ENCODE results near the gene ILDR2.

The ILDR2 gene

DNA sequence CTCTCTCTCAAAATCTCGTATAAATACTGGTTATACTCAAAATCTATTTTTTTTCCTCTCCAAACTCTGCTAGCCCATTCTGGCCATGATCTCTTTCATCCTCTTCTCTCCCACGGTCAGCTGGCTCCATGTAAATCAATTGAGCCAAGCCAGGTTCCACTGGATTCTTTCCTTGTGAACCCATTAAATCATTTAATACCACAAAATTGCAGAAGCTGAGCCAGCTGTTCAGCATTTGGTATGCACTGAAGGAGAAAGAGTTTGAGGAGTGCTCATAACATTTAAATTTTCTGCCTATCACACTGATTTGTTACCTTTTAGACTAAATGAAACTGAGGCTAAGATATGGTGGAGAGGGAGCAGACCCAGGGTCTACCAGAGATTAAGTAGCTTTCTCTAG lies 70.2 kb downstream of the ILDR2 start:
- no peak overlapping the region for H3K27ac ChIP-seq (replicated peaks; ENCODE audit: low read length)

GRCh38 chr1:166903232-166903631 lies 72.1 kb downstream of the ILDR2 start:
- Histone ChIP-seq H3K14ac (ENCODE audit: low read length) (no peak overlapping the region), H2BK15ac (ENCODE audit: low read length) (no peak overlapping the region), H2BK120ac (ENCODE audit: low read depth, low read length) (no peak overlapping the region), H3K4me2 (ENCODE audit: insufficient read depth, low read length, poor library complexity, severe bottlenecking) (no peak overlapping the region), H4K8ac (ENCODE audit: low read depth, low read length) (no peak overlapping the region), H3K23ac (ENCODE audit: low read depth, low read length, poor library complexity) (no peak overlapping the region), H3K27me3 (ENCODE audit: control insufficient read depth in 3 of 3, insufficient read depth in 3 of 3, low read depth in 1 of 3, low read length in 3 of 3) (no peaks in the 10 kb centered on the region), H3K4ac (ENCODE audit: low read length) (no peak overlapping the region), H2AK5ac (ENCODE audit: low read depth, low read length) (no peak overlapping the region), H3K27ac (replicated peaks; ENCODE audit: low read length) (no peak overlapping the region), H4K91ac (ENCODE audit: low read depth, low read length, poor library complexity) (no peak overlapping the region), H2BK5ac (ENCODE audit: low read length) (no peak overlapping the region), H3K4me1 (ENCODE audit: control insufficient read depth in 2 of 2, insufficient read depth in 1 of 2, low read depth in 1 of 2, low read length in 2 of 2) (peaks cover 0 to 3% of the 10 kb centered on the region in 2 donors), H2AFZ (ENCODE audit: low read length) (no peak overlapping the region), H3K9ac (ENCODE audit: low read depth, low read length, poor library complexity) (no peak overlapping the region), H2BK12ac (ENCODE audit: low read length) (no peak overlapping the region), H3K79me1 (ENCODE audit: low read depth, low read length) (no peaks in the 10 kb centered on the region), H3K4me3 (ENCODE audit: low read length in 2 of 2) (no peak overlapping the region), H3K36me3 (replicated peaks in 1 of 2; ENCODE audit: control insufficient read depth in 2 of 2, insufficient read depth in 2 of 2, low read length in 2 of 2) (peaks cover 0 to 3% of the 10 kb centered on the region in 2 donors), H3K18ac (ENCODE audit: low read length) (no peak overlapping the region), H3K9me3 (replicated peaks in 1 of 2; ENCODE audit: control insufficient read depth in 2 of 2, insufficient read depth in 1 of 2, low read depth in 1 of 2, low read length in 2 of 2) (peaks cover 1 to 6% of the 10 kb centered on the region in 2 donors)
- DNase-seq (ENCODE audit: low spot score): no peak
- WGBS, 2 donors (ENCODE audit: extremely low coverage in 2 of 2, insufficient read length in 2 of 2, insufficient replicate concordance in 1 of 2): no CpG with 5 or more reads among the region's 1 CpG

More for the DNA sequence above, 70.2 kb downstream of the ILDR2 start:
- Histone ChIP-seq H4K8ac (ENCODE audit: low read depth, low read length) (no peak overlapping the region), H3K9ac (ENCODE audit: low read depth, low read length, poor library complexity) (no peak overlapping the region), H2AK5ac (ENCODE audit: low read depth, low read length) (no peak overlapping the region), H2BK12ac (ENCODE audit: low read length) (no peak overlapping the region), H3K18ac (ENCODE audit: low read length) (no peak overlapping the region), H3K23ac (ENCODE audit: low read depth, low read length, poor library complexity) (no peak overlapping the region), H2BK15ac (ENCODE audit: low read length) (no peak overlapping the region), H2AFZ (ENCODE audit: low read length) (no peak overlapping the region), H3K4ac (ENCODE audit: low read length) (no peak overlapping the region), H3K4me3 (ENCODE audit: low read length in 2 of 2) (no peak overlapping the region), H4K91ac (ENCODE audit: low read depth, low read length, poor library complexity) (no peak overlapping the region), H3K27me3 (ENCODE audit: control insufficient read depth in 3 of 3, insufficient read depth in 3 of 3, low read depth in 1 of 3, low read length in 3 of 3) (no peaks in the 10 kb centered on the region), H3K14ac (ENCODE audit: low read length) (no peak overlapping the region), H3K4me1 (ENCODE audit: control insufficient read depth in 2 of 2, insufficient read depth in 1 of 2, low read depth in 1 of 2, low read length in 2 of 2) (peaks cover 0 to 3% of the 10 kb centered on the region in 2 donors), H3K79me1 (ENCODE audit: low read depth, low read length) (no peaks in the 10 kb centered on the region), H2BK5ac (ENCODE audit: low read length) (no peak overlapping the region), H3K36me3 (replicated peaks in 1 of 2; ENCODE audit: control insufficient read depth in 2 of 2, insufficient read depth in 2 of 2, low read length in 2 of 2) (peaks cover 0 to 3% of the 10 kb centered on the region in 2 donors), H3K9me3 (replicated peaks in 1 of 2; ENCODE audit: control insufficient read depth in 2 of 2, insufficient read depth in 1 of 2, low read depth in 1 of 2, low read length in 2 of 2) (peaks cover 0 to 2% of the 10 kb centered on the region in 2 donors), H2BK120ac (ENCODE audit: low read depth, low read length) (no peak overlapping the region), H3K4me2 (ENCODE audit: insufficient read depth, low read length, poor library complexity, severe bottlenecking) (no peak overlapping the region)
- DNase-seq (ENCODE audit: low spot score): no peak
- 100% methylated on average over 1 of the region's 2 CpGs; no CpG with 5 or more reads in 1 of the 2 donors for WGBS, 2 donors (ENCODE audit: extremely low coverage in 2 of 2, insufficient read length in 2 of 2, insufficient replicate concordance in 1 of 2)

DNA sequence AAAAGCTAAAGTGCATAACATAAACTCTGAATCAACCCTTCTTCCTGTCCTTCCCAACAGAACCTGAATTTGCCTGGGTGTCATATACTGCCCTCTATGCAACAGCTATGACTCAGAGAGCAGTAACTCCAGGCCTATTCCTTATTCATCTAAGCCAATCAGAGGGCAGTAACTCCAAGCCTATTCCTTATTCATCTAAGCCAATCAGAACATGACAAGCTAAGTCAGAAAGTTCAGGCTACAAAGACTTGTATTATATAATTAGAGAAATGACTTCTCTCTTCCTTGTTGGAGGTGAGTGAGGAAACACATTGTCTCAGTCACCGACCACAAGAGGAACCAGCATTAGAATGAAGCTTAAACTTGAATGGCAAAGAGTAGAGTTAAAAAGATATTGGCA lies 73.1 kb downstream of the ILDR2 start:
- no peak overlapping the region for H2BK12ac ChIP-seq (ENCODE audit: low read length)
- no peaks in the 10 kb centered on the region for H3K27me3 ChIP-seq (ENCODE audit: control insufficient read depth in 3 of 3, insufficient read depth in 3 of 3, low read depth in 1 of 3, low read length in 3 of 3)
- no peak overlapping the region for H3K27ac ChIP-seq (replicated peaks; ENCODE audit: low read length)
- H3K79me1 ChIP-seq (ENCODE audit: low read depth, low read length): no peaks in the 10 kb centered on the region
- no CpG with 5 or more reads among the region's 1 CpG for WGBS, 2 donors (ENCODE audit: extremely low coverage in 2 of 2, insufficient read length in 2 of 2, insufficient replicate concordance in 1 of 2)
- peaks cover 9 to 11% of the 10 kb centered on the region in 2 donors for H3K9me3 ChIP-seq (replicated peaks in 1 of 2; ENCODE audit: control insufficient read depth in 2 of 2, insufficient read depth in 1 of 2, low read depth in 1 of 2, low read length in 2 of 2)
- H3K4ac ChIP-seq (ENCODE audit: low read length): no peak overlapping the region
- H2AFZ ChIP-seq (ENCODE audit: low read length): no peak overlapping the region
- no peak overlapping the region for H2BK120ac ChIP-seq (ENCODE audit: low read depth, low read length)
- H3K36me3 ChIP-seq (replicated peaks in 1 of 2; ENCODE audit: control insufficient read depth in 2 of 2, insufficient read depth in 2 of 2, low read length in 2 of 2): peaks cover 0 to 2% of the 10 kb centered on the region in 2 donors
- no peak overlapping the region for H4K8ac ChIP-seq (ENCODE audit: low read depth, low read length)
- H3K23ac ChIP-seq (ENCODE audit: low read depth, low read length, poor library complexity): no peak overlapping the region
- no peak for DNase-seq (ENCODE audit: low spot score)
- H3K9ac ChIP-seq (ENCODE audit: low read depth, low read length, poor library complexity): no peak overlapping the region
- no peak overlapping the region for H2BK15ac ChIP-seq (ENCODE audit: low read length)
- no peak overlapping the region for H2BK5ac ChIP-seq (ENCODE audit: low read length)
- no peak overlapping the region for H3K4me3 ChIP-seq (ENCODE audit: low read length in 2 of 2)
- no peak overlapping the region for H3K14ac ChIP-seq (ENCODE audit: low read length)
- H3K4me1 ChIP-seq (ENCODE audit: control insufficient read depth in 2 of 2, insufficient read depth in 1 of 2, low read depth in 1 of 2, low read length in 2 of 2): peaks cover 0 to 3% of the 10 kb centered on the region in 2 donors
- no peak overlapping the region for H3K4me2 ChIP-seq (ENCODE audit: insufficient read depth, low read length, poor library complexity, severe bottlenecking)
- no peak overlapping the region for H4K91ac ChIP-seq (ENCODE audit: low read depth, low read length, poor library complexity)
- no peak overlapping the region for H3K18ac ChIP-seq (ENCODE audit: low read length)
- no peak overlapping the region for H2AK5ac ChIP-seq (ENCODE audit: low read depth, low read length)

- Histone ChIP-seq H3K27ac (replicated peaks; ENCODE audit: low read length) (no peak overlapping the region), H3K36me3 (replicated peaks in 1 of 2; ENCODE audit: control insufficient read depth in 2 of 2, insufficient read depth in 2 of 2, low read length in 2 of 2) (peaks cover 0 to 2% of the 10 kb centered on the region in 2 donors), H3K79me1 (ENCODE audit: low read depth, low read length) (no peaks in the 10 kb centered on the region), H3K27me3 (ENCODE audit: control insufficient read depth in 3 of 3, insufficient read depth in 3 of 3, low read depth in 1 of 3, low read length in 3 of 3) (no peaks in the 10 kb centered on the region), H3K9me3 (replicated peaks in 1 of 2; ENCODE audit: control insufficient read depth in 2 of 2, insufficient read depth in 1 of 2, low read depth in 1 of 2, low read length in 2 of 2) (peaks cover 10 to 16% of the 10 kb centered on the region in 2 donors), H3K23ac (ENCODE audit: low read depth, low read length, poor library complexity) (no peak overlapping the region), H4K8ac (ENCODE audit: low read depth, low read length) (no peak overlapping the region), H3K18ac (ENCODE audit: low read length) (no peak overlapping the region), H3K4me2 (ENCODE audit: insufficient read depth, low read length, poor library complexity, severe bottlenecking) (no peak overlapping the region), H2AK5ac (ENCODE audit: low read depth, low read length) (no peak overlapping the region), H2BK5ac (ENCODE audit: low read length) (no peak overlapping the region), H3K4me1 (ENCODE audit: control insufficient read depth in 2 of 2, insufficient read depth in 1 of 2, low read depth in 1 of 2, low read length in 2 of 2) (peaks cover 0 to 3% of the 10 kb centered on the region in 2 donors), H3K14ac (ENCODE audit: low read length) (no peak overlapping the region), H2BK12ac (ENCODE audit: low read length) (no peak overlapping the region), H3K9ac (ENCODE audit: low read depth, low read length, poor library complexity) (no peak overlapping the region), H3K4me3 (ENCODE audit: low read length in 2 of 2) (no peak overlapping the region), H3K4ac (ENCODE audit: low read length) (no peak overlapping the region), H4K91ac (ENCODE audit: low read depth, low read length, poor library complexity) (no peak overlapping the region), H2BK15ac (ENCODE audit: low read length) (no peak overlapping the region), H2AFZ (ENCODE audit: low read length) (no peak overlapping the region), H2BK120ac (ENCODE audit: low read depth, low read length) (no peak overlapping the region)
- no peak for DNase-seq (ENCODE audit: low spot score)
- whole genome bisulfite sequencing, 2 donors (ENCODE audit: extremely low coverage in 2 of 2, insufficient read length in 2 of 2, insufficient replicate concordance in 1 of 2): no CpG with 5 or more reads among the region's 4 CpGs
These were observed 74.4 kb downstream of the ILDR2 start for GRCh38 chr1:166900987-166901386.

Measured in neuronal stem cell (in vitro differentiated cells).